Smooth muscle cell (in vitro differentiated cells): ENCODE data around the gene PPEF2. TPM values are rescaled to one million over a fixed set of nuclear protein-coding genes. Genes with fewer than 3 reads are reported as not detected.
"Not testable (repeated sequence)": the region's sequence is repeated elsewhere in the genome, so short reads cannot be mapped to it uniquely, and the experiment has no call there.

Experiments
- DNase-seq: peaks from one replicate; lab custom pipeline; 2025; ENCODE audit not compliant: unreplicated experiment; lab: John Stamatoyannopoulos, UW
- H2AFZ ChIP-seq: fragments of 200-600 bp; sonication (generic); 2 replicates; pipeline ENCODE4 v1.6.0; 2016; ENCODE audit warnings: antibody characterized with exemption, low read depth, mild to moderate bottlenecking
- H3F3A ChIP-seq: fragments of 200-600 bp; sonication (generic); 2 replicates; pipeline ENCODE4 v1.6.0; 2017; ENCODE audit warnings: antibody characterized with exemption, low read depth
- H3K27ac ChIP-seq: fragments of 200-600 bp; sonication (generic); 2 replicates; pipeline ENCODE4 v1.5.1; 2016; ENCODE audit warnings: low read depth, mild to moderate bottlenecking
- H3K27me3 ChIP-seq: fragments of 200-600 bp; sonication (generic); 2 replicates; pipeline ENCODE4 v1.6.1; 2016; ENCODE audit warnings: low read depth, mild to moderate bottlenecking
- H3K36me3 ChIP-seq: fragments of 200-600 bp; sonication (generic); 2 replicates; pipeline ENCODE4 v1.5.1; 2016; ENCODE audit warnings: low read depth
- H3K4me1 ChIP-seq: fragments of 200-600 bp; sonication (generic); 2 replicates; pipeline ENCODE4 v1.5.1; 2016; ENCODE audit warnings: low read depth
- H3K4me2 ChIP-seq: fragments of 200-600 bp; sonication (generic); 2 replicates; pipeline ENCODE4 v1.6.0; 2016; ENCODE audit warnings: mild to moderate bottlenecking
- H3K4me3 ChIP-seq: fragments of 200-600 bp; sonication (generic); 2 replicates; pipeline ENCODE4 v1.5.1; 2016; ENCODE audit warnings: mild to moderate bottlenecking
- H3K79me2 ChIP-seq: fragments of 200-600 bp; sonication (generic); 2 replicates; pipeline ENCODE4 v1.6.0; 2016; ENCODE audit warnings: low read depth, mild to moderate bottlenecking
- H3K9ac ChIP-seq: fragments of 200-600 bp; sonication (generic); 2 replicates; pipeline ENCODE4 v1.6.0; 2016; ENCODE audit warnings: low read depth
- H3K9me3 ChIP-seq: fragments of 200-600 bp; sonication (generic); replicated peaks from 2 replicates; pipeline ENCODE4 v1.5.1; 2016; ENCODE audit warnings: low read depth
- H4K20me1 ChIP-seq: fragments of 200-600 bp; sonication (generic); 2 replicates; pipeline ENCODE4 v1.6.0; 2016; ENCODE audit warnings: low read depth
- CTCF ChIP-seq: fragments of 200-600 bp; sonication (generic); IDR thresholded peaks from 2 replicates; pipeline ENCODE4 v1.5.1; 2017; ENCODE audit warnings: borderline replicate concordance, mild to moderate bottlenecking, antibody characterized with exemption; ENCODE audit not compliant: insufficient read depth, poor library complexity, severe bottlenecking
- WGBS: methylation state at CpG from one replicate; pipeline ENCODE4 v1.1.7; 2016; ENCODE audit warnings: low lambda C conversion rate; 5-methylcytosine and 5-hydroxymethylcytosine counted together
- polyA plus RNA-seq: library from polyadenylated mRNA; unstranded; fragments of >200 nt; fragmentation: Nextera tagmentation; extraction: Ambion mirVana; gene quantifications from 2 replicates; pipeline ENCODE4 v1.2.1, GENCODE V29; 2016
- total RNA-seq: library from RNA; depleted of rRNA; stranded (reverse); fragments of >200 nt; gene quantifications from 2 replicates; pipeline ENCODE4 v1.2.3, GENCODE V29; 2014

Gene PPEF2
- total and polyA plus RNA-seq, 2 experiments from 2014 or later: not detected

GRCh38 chr4:75849461-75849860, 52.8 kb downstream of the PPEF2 start:
- Histone ChIP-seq H3K27me3 (no peaks in the 10 kb centered on the region), H2AFZ (no peak overlapping the region), H3K9ac (no peak overlapping the region), H3K4me1 (no peaks in the 10 kb centered on the region), H3K4me2 (no peak overlapping the region), H4K20me1 (no peaks in the 10 kb centered on the region), H3K27ac (no peak overlapping the region), H3K79me2 (no peaks in the 10 kb centered on the region), H3K9me3 (no peaks in the 10 kb centered on the region), H3K4me3 (no peak overlapping the region), H3K36me3 (no peaks in the 10 kb centered on the region), H3F3A (no peaks in the 10 kb centered on the region)
- TF ChIP-seq CTCF: no peak
- WGBS: 72% methylated on average over 6 of the region's 6 CpGs
- no peak for DNase-seq

- H3K9me3 ChIP-seq: no peaks in the 10 kb centered on the region
- H3K9ac ChIP-seq: no peak overlapping the region
- H3K36me3 ChIP-seq: no peaks in the 10 kb centered on the region
- peak overlapping the region; percentile 68 for H3K4me2 ChIP-seq
- H3K27ac ChIP-seq: no peak overlapping the region
- WGBS: 79% methylated on average over 4 of the region's 4 CpGs
- H3K4me3 ChIP-seq: no peak overlapping the region
- no peak for TF ChIP-seq CTCF
- H3F3A ChIP-seq: no peaks in the 10 kb centered on the region
- H3K27me3 ChIP-seq: no peaks in the 10 kb centered on the region
- no peaks in the 10 kb centered on the region for H3K79me2 ChIP-seq
- H4K20me1 ChIP-seq: no peaks in the 10 kb centered on the region
- no peak overlapping the region for H2AFZ ChIP-seq
- peaks cover under 1% of the 10 kb centered on the region for H3K4me1 ChIP-seq
- DNase-seq: no peak
These were observed 53.4 kb downstream of the PPEF2 start for GRCh38 chr4:75848891-75849290.

GRCh38 chr4:75848171-75848760, 54.0 kb downstream of the PPEF2 start:
- not testable (repeated sequence) for H3K79me2 ChIP-seq, H4K20me1 ChIP-seq, H3K9ac ChIP-seq, H3K4me3 ChIP-seq, H3K27me3 ChIP-seq, H2AFZ ChIP-seq, H3K27ac ChIP-seq, H3K4me1 ChIP-seq, H3F3A ChIP-seq, H3K36me3 ChIP-seq, H3K9me3 ChIP-seq
- peak; percentile 1 for DNase-seq
- peak overlapping the region; percentile 68 for H3K4me2 ChIP-seq
- WGBS: 26% methylated on average over 14 of the region's 14 CpGs
- TF ChIP-seq CTCF: peak; percentile 59

GRCh38 chr4:75845992-75846391, 56.3 kb downstream of the PPEF2 start:
- DNase-seq: no peak
- WGBS: 81% methylated on average over 2 of the region's 2 CpGs
- H2AFZ ChIP-seq: no peak overlapping the region

More at GRCh38 chr4:75845992-75846391, 56.3 kb downstream of the PPEF2 start:
- Histone ChIP-seq H3K9ac (no peak overlapping the region), H3K36me3 (no peaks in the 10 kb centered on the region), H3K4me2 (no peak overlapping the region), H3K27ac (no peak overlapping the region), H3K9me3 (no peaks in the 10 kb centered on the region), H4K20me1 (no peaks in the 10 kb centered on the region), H3K79me2 (no peaks in the 10 kb centered on the region), H3F3A (no peaks in the 10 kb centered on the region), H3K4me3 (no peak overlapping the region), H3K4me1 (peaks cover 3% of the 10 kb centered on the region), H3K27me3 (no peaks in the 10 kb centered on the region)
- TF ChIP-seq CTCF: no peak
